Left ventricle myocardium inferior (tissue), 1 donor: ENCODE results near the gene GAREM2. TPM values are rescaled to one million over a fixed set of nuclear protein-coding genes. Genes with fewer than 3 reads are reported as not detected.

ENCODE experiments used
- DNase-seq: peaks from one replicate; pipeline ENCODE4 v3.0.0-alpha.2; 2020
- H3K27ac ChIP-seq: fragments of 200-600 bp; replicated peaks from 2 replicates; pipeline ENCODE4 v1.8.0; 2021
- H3K27me3 ChIP-seq: fragments of 200-600 bp; 2 replicates; pipeline ENCODE4 v1.8.0; 2021; ENCODE audit warnings: low read depth
- H3K36me3 ChIP-seq: fragments of 200-600 bp; 2 replicates; pipeline ENCODE4 v1.8.0; 2021
- H3K4me1 ChIP-seq: fragments of 200-600 bp; 2 replicates; pipeline ENCODE4 v1.8.0; 2021
- H3K4me3 ChIP-seq: fragments of 200-600 bp; 2 replicates; pipeline ENCODE4 v1.8.0; 2021; ENCODE audit warnings: mild to moderate bottlenecking, moderate library complexity
- H3K9me3 ChIP-seq: fragments of 200-600 bp; replicated peaks from 2 replicates; pipeline ENCODE4 v1.8.0; 2021
- intact Hi-C: fragments of 100-400 bp; cut with micrococcal nuclease; formaldehyde crosslinking; loops from one replicate; pipeline ENCODE4 v1.11.0; 2022
- long read RNA-seq: library from polyadenylated mRNA; unstranded; transcript quantifications from one replicate; pipeline ENCODE4 v2.0.0, GENCODE V29; 2021
- total RNA-seq: library from RNA; stranded (reverse); fragmentation: NEBNext Ultra II Directional; extraction: Animal tissue kit (Norgen Biotek cat#: 25700); gene quantifications from one replicate; pipeline ENCODE4 v1.2.1, GENCODE V29; 2021
- TF ChIP-seq, protein P1 (sequence below): fragments of 200-600 bp; IDR thresholded peaks from 2 replicates; pipeline ENCODE4 v1.8.0; 2021; ENCODE audit warnings: antibody characterized with exemption, mild to moderate bottlenecking, borderline replicate concordance
- donor health status: DM: no; HTN: yes; CAD: no; lungs with severe emphysema.

Gene GAREM2
- 0.93 TPM for total RNA-seq
- long read RNA-seq, partial matches to known transcripts, result 2 of 6 reads
- long read RNA-seq, other reads (novel, unspliced or antisense), result 4 of 6 reads

DNA sequence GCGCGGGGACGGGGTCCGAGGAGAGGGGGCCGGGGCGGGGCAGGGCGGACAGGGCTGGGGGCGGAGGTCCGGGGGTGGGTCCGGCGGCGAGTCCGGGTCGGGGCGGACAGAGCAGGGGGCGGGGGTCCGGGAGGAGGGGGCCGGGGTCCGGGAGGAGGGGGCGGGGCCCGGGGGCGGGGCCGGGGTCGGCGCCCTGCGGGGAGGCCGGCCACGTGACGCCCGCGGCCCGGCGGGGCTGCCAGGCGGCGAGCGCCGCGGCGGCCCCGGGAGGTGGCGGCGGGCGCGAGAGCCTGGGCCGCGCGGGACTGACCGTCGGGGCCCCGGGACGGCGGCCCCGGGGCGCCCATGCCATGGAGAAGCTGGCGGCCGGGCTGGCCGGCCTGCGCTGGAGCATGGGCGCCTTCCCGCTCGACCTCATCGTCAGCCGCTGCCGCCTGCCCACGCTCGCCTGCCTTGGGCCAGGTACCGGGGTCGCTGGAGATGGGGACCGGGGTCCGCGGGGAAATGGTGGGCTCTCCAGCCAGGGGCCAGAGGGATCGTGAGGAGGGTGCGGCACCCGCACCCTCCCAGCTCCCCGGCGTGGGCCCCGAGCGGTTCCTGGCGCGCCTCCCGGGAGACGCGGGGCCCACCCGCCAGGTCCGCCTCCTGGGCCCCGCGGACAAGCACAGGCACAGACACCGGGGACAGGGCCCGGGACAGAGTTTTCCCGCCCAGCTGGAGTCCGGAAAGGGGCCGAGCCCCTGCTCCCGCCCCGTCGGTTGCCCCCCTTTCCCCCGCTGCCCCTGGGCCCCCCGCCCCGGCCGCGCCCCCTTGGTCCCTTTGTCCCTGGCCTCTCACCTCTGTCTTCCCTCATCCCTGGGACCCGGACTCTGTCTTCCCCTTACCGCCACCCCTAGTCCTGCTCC, at the start of gene GAREM2:
GAREM2 (plus strand) TSS at position 218 of the 905 bp plus-strand sequence; CDS start at position 351, 133 bp downstream.
- Histone ChIP-seq H3K4me3 (peak within 1 kb of the TSS; percentile 64), H3K27me3 (peaks cover 49% of the 10 kb centered on the region)

DNA sequence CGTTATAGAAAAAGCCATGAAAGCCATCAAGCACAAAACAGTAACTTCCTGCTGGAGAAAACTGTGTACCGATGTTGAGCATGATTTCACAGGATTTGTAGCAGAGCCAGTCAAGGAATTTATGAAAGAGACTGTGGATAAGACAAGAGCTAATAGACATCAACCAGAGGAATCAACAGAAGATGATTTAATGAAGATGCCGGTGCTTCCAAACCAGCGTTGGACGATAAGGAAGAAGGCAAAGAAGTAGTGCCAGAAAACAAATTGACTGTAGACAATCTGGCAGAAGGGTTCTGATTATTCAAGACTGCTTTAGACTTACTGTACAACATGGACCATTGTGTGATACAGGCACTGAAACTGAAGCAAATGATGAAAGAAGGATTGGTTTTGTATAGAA, 49.5 kb upstream of the GAREM2 start:
- peaks cover 64% of the 10 kb centered on the region for H3K4me1 ChIP-seq
- peaks cover 10% of the 10 kb centered on the region for H3K36me3 ChIP-seq
- TF ChIP-seq, protein P1, sequence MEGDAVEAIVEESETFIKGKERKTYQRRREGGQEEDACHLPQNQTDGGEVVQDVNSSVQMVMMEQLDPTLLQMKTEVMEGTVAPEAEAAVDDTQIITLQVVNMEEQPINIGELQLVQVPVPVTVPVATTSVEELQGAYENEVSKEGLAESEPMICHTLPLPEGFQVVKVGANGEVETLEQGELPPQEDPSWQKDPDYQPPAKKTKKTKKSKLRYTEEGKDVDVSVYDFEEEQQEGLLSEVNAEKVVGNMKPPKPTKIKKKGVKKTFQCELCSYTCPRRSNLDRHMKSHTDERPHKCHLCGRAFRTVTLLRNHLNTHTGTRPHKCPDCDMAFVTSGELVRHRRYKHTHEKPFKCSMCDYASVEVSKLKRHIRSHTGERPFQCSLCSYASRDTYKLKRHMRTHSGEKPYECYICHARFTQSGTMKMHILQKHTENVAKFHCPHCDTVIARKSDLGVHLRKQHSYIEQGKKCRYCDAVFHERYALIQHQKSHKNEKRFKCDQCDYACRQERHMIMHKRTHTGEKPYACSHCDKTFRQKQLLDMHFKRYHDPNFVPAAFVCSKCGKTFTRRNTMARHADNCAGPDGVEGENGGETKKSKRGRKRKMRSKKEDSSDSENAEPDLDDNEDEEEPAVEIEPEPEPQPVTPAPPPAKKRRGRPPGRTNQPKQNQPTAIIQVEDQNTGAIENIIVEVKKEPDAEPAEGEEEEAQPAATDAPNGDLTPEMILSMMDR, result no peak
- H3K9me3 ChIP-seq, result no peaks in the 10 kb centered on the region
- H3K27ac ChIP-seq, result peak overlapping the region; percentile 82
- no peak overlapping the region for H3K4me3 ChIP-seq
- H3K27me3 ChIP-seq, result no peaks in the 10 kb centered on the region
- no peak for DNase-seq
- intact Hi-C loops, result no loop called here

More for the DNA sequence above, at the start of gene GAREM2:
- DNase-seq, result no peak
- Histone ChIP-seq H3K9me3 (no peaks in the 10 kb centered on the region), H3K27ac (no peak within 1 kb of the TSS), H3K4me1 (peaks cover 10% of the 10 kb centered on the region), H3K36me3 (no peaks in the 10 kb centered on the region)
- intact Hi-C loops, result no loop called here
- TF ChIP-seq, protein P1, result no peak

DNA sequence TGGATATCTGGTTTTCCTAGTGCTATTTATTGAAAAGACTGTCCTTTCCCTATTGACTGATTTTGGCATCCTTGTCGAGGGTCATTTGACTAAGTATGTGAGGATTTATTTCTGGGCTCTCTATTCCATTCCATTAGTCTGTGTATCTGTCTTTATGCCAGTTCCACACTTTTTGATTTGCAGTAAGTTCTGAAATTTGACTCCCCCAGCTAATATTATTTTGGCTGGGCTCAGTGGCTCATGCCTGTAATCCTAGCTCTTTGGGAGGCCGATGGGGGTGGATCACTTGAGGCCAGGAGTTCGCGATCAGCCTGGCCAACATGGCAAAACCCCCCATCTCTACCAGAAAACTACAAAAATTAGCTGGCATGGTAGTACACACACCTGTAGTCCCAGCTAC, 46.8 kb upstream of the GAREM2 start:
- TF ChIP-seq, protein P1, result no peak
- Histone ChIP-seq H3K27me3 (no peaks in the 10 kb centered on the region), H3K36me3 (peaks cover 21% of the 10 kb centered on the region), H3K4me3 (no peak overlapping the region), H3K9me3 (no peaks in the 10 kb centered on the region), H3K4me1 (peaks cover 41% of the 10 kb centered on the region), H3K27ac (no peak overlapping the region)
- DNase-seq, result no peak
- intact Hi-C loops, result no loop called here

DNA sequence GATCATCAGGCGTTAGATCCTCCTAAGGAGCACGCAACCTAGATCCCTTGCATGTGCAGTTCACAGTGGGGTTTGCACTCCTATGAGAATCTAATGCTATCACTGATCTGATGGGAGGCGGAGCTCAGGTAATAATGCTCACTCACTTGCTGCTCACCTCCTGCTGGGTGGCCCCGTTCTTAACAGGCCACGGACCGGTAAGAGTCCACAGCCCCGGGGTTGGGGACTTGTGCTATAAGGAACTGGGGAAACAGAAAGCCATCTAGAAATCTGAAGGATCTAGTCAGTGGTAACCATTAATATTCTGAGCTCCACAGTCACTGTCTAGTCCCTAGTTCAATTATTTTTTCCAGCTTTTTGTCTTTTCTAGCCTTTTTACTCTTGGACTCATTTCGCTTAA, 44.7 kb upstream of the GAREM2 start:
- H3K27me3 ChIP-seq, result no peaks in the 10 kb centered on the region
- H3K4me3 ChIP-seq, result no peak overlapping the region
- no peaks in the 10 kb centered on the region for H3K9me3 ChIP-seq
- intact Hi-C loops, result no loop called here
- TF ChIP-seq, protein P1, result no peak
- no peak for DNase-seq
- H3K27ac ChIP-seq, result no peak overlapping the region
- peaks cover 30% of the 10 kb centered on the region for H3K4me1 ChIP-seq
- H3K36me3 ChIP-seq, result peaks cover 21% of the 10 kb centered on the region

DNA sequence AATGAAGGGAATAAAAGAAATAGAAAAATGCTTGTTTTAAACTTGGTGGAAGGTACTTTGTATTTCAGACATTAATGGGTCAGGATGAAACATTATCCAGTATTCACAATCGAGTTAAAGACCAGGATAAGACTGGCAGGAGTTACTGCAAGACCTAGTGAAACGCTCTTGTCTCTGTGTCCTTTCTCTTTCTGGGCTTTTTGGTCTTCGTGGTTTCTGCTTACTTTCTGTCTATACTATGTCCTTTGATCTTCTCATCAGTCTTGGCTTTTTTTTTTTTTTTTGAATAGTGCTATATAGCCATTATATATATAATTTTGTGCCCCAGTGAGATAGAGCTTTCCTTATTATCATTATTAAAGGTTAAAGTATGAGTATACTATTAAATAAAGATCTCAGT, 42.1 kb upstream of the GAREM2 start:
- Histone ChIP-seq H3K27ac (no peak overlapping the region), H3K4me1 (peaks cover 29% of the 10 kb centered on the region), H3K9me3 (no peaks in the 10 kb centered on the region), H3K36me3 (peaks cover 36% of the 10 kb centered on the region), H3K4me3 (no peak overlapping the region), H3K27me3 (no peaks in the 10 kb centered on the region)
- no peak for DNase-seq
- intact Hi-C loops, result no loop called here
- TF ChIP-seq, protein P1, result no peak
